A673 (cell line): Measurements from ENCODE around the gene SEC22B.
"Not testable (repeated sequence)": the region's sequence is repeated elsewhere in the genome, so short reads cannot be mapped to it uniquely, and the experiment has no call there.

ENCODE experiments used
- CTCF ChIP-seq: fragments of 300-800, 200-600 bp; sonication (generic); conservative IDR thresholded peaks from 2 replicates; pipeline ENCODE4 v1.5.1; 2017; ENCODE audit warnings: low read depth, mild to moderate bottlenecking, antibody characterized with exemption, low read length, moderate library complexity, mixed read lengths
- EZH2 ChIP-seq: fragments of 200-600 bp; sonication (generic); IDR thresholded peaks from 2 replicates; pipeline ENCODE4 v1.6.1; 2017; ENCODE audit warnings: borderline replicate concordance, low read depth, mild to moderate bottlenecking, mixed read lengths, antibody characterized with exemption, low read length; ENCODE audit not compliant: poor library complexity, severe bottlenecking

DNA sequence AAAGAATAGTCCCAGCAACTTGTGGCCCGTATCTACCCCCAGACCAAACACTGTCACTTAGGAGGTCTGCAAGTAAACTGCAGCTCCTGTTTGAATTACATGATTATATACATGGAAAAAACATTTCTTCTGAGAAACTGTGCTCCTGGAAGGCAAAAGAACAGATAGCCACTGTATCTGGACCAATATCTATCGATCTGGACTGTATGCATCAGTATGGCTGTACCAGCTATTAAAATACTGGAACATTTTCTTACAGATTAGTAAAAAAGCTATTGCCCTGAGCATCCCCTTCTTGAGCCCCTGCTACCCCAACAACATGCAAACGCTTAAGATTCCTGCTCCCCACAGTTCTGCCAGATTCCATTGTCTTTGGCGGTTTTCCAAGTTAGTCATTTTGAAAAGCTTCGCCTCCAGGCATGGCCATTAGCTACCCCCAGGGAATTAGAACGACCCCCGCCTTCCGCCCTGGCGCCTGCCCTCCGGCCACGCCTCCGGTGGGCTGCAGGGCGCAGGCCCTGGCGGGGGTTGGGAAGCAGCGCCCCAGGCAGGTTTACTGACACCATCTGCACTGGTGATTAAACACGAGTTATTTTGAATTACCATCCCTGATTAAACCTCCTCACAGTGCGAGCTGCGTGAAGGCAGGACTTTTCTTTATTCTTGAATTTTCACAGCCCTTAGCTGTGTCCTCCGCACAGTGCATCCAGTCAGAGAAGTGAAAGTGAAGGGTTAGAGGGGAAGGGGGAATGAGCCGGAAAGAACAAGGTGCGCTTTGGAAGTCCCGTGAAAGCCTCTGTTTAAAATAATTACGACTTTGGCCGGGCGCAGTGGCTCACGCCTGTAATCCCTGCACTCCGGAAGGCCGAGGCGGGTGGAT, 3.7 kb upstream of the SEC22B start:
- TF ChIP-seq CTCF, EZH2: not testable (repeated sequence)
